ENCODE data around the gene TIMP4. TPM values are rescaled to one million over a fixed set of nuclear protein-coding genes. Genes with fewer than 3 reads are reported as not detected.

The TIMP4 gene
- total RNA-seq, 3 donors from 2014 or later, result 27.4 to 170 (median 46.9) TPM

DNA sequence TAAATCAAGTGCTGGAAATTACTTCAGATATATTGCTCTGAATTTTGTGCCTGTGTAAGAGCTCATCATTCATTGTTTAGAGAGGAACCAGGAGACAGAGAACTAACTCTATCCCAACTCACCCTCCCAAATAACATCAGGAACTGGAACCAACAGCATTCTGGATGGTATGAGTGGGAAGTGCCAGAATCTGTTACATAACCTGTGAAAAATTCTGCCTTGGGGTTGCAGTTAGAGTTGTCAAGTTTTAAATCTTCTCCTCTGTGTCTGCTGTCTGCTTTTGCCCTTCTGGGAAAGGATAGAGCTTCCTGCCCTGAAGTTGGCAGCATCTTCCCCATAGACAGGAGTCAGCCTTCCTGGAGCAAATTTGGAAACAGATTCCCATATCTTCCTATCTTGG is 41.2 kb downstream of the TIMP4 start:
- no peaks in the 10 kb centered on the region for H3K36me3 ChIP-seq
- H3K9me3 ChIP-seq, result no peaks in the 10 kb centered on the region
- H3K27ac ChIP-seq, result no peak overlapping the region
- TF ChIP-seq, protein P1, sequence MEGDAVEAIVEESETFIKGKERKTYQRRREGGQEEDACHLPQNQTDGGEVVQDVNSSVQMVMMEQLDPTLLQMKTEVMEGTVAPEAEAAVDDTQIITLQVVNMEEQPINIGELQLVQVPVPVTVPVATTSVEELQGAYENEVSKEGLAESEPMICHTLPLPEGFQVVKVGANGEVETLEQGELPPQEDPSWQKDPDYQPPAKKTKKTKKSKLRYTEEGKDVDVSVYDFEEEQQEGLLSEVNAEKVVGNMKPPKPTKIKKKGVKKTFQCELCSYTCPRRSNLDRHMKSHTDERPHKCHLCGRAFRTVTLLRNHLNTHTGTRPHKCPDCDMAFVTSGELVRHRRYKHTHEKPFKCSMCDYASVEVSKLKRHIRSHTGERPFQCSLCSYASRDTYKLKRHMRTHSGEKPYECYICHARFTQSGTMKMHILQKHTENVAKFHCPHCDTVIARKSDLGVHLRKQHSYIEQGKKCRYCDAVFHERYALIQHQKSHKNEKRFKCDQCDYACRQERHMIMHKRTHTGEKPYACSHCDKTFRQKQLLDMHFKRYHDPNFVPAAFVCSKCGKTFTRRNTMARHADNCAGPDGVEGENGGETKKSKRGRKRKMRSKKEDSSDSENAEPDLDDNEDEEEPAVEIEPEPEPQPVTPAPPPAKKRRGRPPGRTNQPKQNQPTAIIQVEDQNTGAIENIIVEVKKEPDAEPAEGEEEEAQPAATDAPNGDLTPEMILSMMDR (IDR thresholded peaks at IDR 0.05), result no peak
- TF ChIP-seq POLR2A (IDR thresholded peaks at IDR 0.05) (no peak), POLR2AphosphoS5 (IDR thresholded peaks at IDR 0.05) (no peak)
- intact Hi-C loops (cut with DNase I; ENCODE audit: low total_unique reads), result loop anchor here (5.0 kb wide), 1 partner anchor 515 kb away; no protein-coding TSS in a partner anchor
- H3K27me3 ChIP-seq, result no peaks in the 10 kb centered on the region
- no peak overlapping the region for H3K4me3 ChIP-seq
- peaks cover 0 to 8% of the 10 kb centered on the region in 2 donors for H3K4me1 ChIP-seq
- no peak for DNase-seq (ENCODE audit: low spot score in 2 of 2)

DNA sequence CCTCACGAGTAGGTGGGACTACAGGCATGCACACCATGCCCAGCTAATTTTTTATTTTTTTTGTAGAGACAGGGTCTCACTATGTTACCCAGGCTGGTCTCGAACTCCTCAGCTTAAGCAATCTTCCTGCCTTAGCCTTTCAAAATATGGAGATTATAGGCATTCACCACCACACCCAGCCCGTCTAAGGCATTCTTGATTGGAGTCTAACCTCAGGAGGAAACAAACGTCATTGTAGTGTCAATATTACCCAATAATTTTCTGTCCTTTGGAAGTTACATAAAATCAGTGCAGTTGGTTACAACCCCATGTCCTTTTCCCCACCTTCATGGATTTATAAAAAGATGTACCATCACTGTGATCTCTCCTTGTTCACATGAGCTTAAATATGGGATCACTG is 41.8 kb downstream of the TIMP4 start:
- DNase-seq (ENCODE audit: low spot score in 2 of 2), result no peak
- no peak overlapping the region for H3K27ac ChIP-seq
- no peak overlapping the region for H3K4me3 ChIP-seq
- peaks cover 0 to 8% of the 10 kb centered on the region in 2 donors for H3K4me1 ChIP-seq
- no peak for TF ChIP-seq POLR2A (IDR thresholded peaks at IDR 0.05)
- TF ChIP-seq, protein P1 (IDR thresholded peaks at IDR 0.05), result no peak
- TF ChIP-seq POLR2AphosphoS5 (IDR thresholded peaks at IDR 0.05), result no peak
- intact Hi-C loops (cut with DNase I; ENCODE audit: low total_unique reads), result loop anchor here (5.0 kb wide), 1 partner anchor 515 kb away; no protein-coding TSS in a partner anchor
- H3K9me3 ChIP-seq, result no peaks in the 10 kb centered on the region
- H3K27me3 ChIP-seq, result no peaks in the 10 kb centered on the region
- no peaks in the 10 kb centered on the region for H3K36me3 ChIP-seq

DNA sequence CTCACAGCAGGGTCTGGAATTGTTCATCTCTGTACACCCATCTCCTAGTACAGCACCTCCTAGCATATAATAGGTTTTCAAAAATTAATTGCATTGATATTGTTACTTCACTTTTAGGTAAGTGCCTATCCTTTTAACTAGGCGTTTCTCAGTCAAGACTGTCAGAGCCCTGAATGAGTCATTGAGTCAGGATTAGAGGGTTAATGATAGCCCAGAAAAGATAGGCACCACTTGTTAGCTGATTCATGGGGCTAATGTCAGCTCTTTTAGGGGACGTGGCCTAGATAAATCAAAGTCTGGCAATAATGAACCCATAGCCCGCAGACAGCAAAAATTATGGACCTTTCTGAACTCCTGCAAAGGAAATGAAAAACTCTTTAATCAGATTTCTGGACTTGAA is 42.9 kb downstream of the TIMP4 start:
- Histone ChIP-seq H3K4me3 (no peak overlapping the region), H3K27me3 (no peaks in the 10 kb centered on the region), H3K36me3 (no peaks in the 10 kb centered on the region), H3K4me1 (peaks cover 0 to 7% of the 10 kb centered on the region in 2 donors), H3K9me3 (peaks cover 0 to 5% of the 10 kb centered on the region in 2 donors), H3K27ac (no peak overlapping the region)
- DNase-seq (ENCODE audit: low spot score in 2 of 2), result no peak
- intact Hi-C loops (cut with DNase I; ENCODE audit: low total_unique reads), result loop anchor here (5.0 kb wide), 1 partner anchor 516 kb away; no protein-coding TSS in a partner anchor
- TF ChIP-seq POLR2A (IDR thresholded peaks at IDR 0.05) (no peak), POLR2AphosphoS5 (IDR thresholded peaks at IDR 0.05) (no peak)
- TF ChIP-seq, protein P1 (IDR thresholded peaks at IDR 0.05), result no peak

DNA sequence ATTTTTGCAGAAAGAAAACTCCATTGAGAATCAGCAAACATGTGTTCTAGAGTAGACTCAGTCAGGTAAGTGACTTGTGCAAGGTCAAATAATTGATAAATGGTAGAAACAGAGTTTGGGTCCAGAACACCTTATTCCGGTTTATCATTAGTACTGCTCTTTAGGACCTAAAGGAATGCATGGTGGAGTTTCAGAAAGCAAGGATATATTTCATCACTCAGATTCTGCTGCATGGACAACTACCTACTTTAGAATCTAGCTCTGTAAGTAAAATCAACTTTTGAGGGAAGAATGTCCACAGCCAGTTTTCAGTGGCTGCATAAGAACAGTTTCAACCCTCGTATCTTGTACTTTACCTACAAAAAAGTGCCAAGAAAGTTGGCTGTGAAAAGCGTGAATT is 43.6 kb downstream of the TIMP4 start:
- peaks cover 0 to 9% of the 10 kb centered on the region in 2 donors for H3K9me3 ChIP-seq
- no peak for DNase-seq (ENCODE audit: low spot score in 2 of 2)
- H3K4me3 ChIP-seq, result no peak overlapping the region
- TF ChIP-seq POLR2AphosphoS5 (IDR thresholded peaks at IDR 0.05) (no peak), POLR2A (IDR thresholded peaks at IDR 0.05) (no peak)
- TF ChIP-seq, protein P1 (IDR thresholded peaks at IDR 0.05), result no peak
- no peak overlapping the region for H3K27ac ChIP-seq
- H3K27me3 ChIP-seq, result no peaks in the 10 kb centered on the region
- peaks cover 0 to 4% of the 10 kb centered on the region in 2 donors for H3K4me1 ChIP-seq
- H3K36me3 ChIP-seq, result no peaks in the 10 kb centered on the region
- intact Hi-C loops (cut with DNase I; ENCODE audit: low total_unique reads), result loop anchor here (5.0 kb wide), 1 partner anchor 517 kb away; no protein-coding TSS in a partner anchor

DNA sequence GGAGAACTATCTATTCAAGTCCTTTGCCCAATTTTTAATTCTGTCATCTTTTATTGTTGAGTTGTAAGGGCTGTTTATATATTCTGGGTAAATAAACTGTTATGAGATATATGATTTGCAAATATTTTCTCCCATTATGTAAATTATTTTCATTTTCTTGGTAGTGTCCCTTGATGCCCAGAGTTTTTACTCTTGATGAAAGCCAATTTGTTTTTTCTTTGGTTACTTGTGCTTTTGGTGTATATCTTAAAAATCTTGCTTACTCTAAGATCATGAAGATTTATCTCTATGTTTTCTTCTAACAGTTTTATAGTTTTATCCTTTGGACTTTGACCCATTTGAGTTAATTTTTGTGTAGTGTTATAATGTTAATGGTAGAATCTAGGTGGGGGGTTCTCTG is 44.5 kb downstream of the TIMP4 start:
- Histone ChIP-seq H3K4me3 (no peak overlapping the region), H3K4me1 (peaks cover 0 to 2% of the 10 kb centered on the region in 2 donors), H3K27ac (no peak overlapping the region), H3K36me3 (no peaks in the 10 kb centered on the region), H3K9me3 (peaks cover 0 to 9% of the 10 kb centered on the region in 2 donors), H3K27me3 (no peaks in the 10 kb centered on the region)
- intact Hi-C loops (cut with DNase I; ENCODE audit: low total_unique reads), result no loop called here
- DNase-seq (ENCODE audit: low spot score in 2 of 2), result no peak
- TF ChIP-seq, protein P1 (IDR thresholded peaks at IDR 0.05), result no peak
- TF ChIP-seq POLR2AphosphoS5 (IDR thresholded peaks at IDR 0.05), result no peak
